H9 (cell line): ENCODE data around the gene STKLD1. TPM values are rescaled to one million over a fixed set of nuclear protein-coding genes. Genes with fewer than 3 reads are reported as not detected.
"Not testable (repeated sequence)": the region's sequence is repeated elsewhere in the genome, so short reads cannot be mapped to it uniquely, and the experiment has no call there.

Experiments
- DNase-seq: peaks from one replicate; pipeline ENCODE4 v3.0.0-alpha.2; 2017
- H2AFZ ChIP-seq: one replicate; pipeline ENCODE4 v1.6.1; 2013; ENCODE audit warnings: mild to moderate bottlenecking, low read length, control low read depth, moderate library complexity
- H2AK5ac ChIP-seq: 2 replicates; pipeline ENCODE4 v1.6.1; 2013; ENCODE audit warnings: low read length, control low read depth, mixed read lengths; ENCODE audit not compliant: insufficient read length
- H2BK120ac ChIP-seq: one replicate; pipeline ENCODE4 v1.6.1; 2013; ENCODE audit warnings: low read depth, mild to moderate bottlenecking, low read length, control low read depth, inconsistent platforms; ENCODE audit not compliant: poor library complexity, severe bottlenecking
- H2BK12ac ChIP-seq: 2 replicates; pipeline ENCODE4 v1.6.1; 2013; ENCODE audit warnings: low read length, control low read depth, mixed read lengths, low read depth; ENCODE audit not compliant: insufficient read length
- H2BK15ac ChIP-seq: 2 replicates; pipeline ENCODE4 v1.6.1; 2013; ENCODE audit warnings: low read depth, low read length, control low read depth
- H2BK20ac ChIP-seq: one replicate; pipeline ENCODE4 v1.6.1; 2013; ENCODE audit warnings: low read depth, mild to moderate bottlenecking, low read length, control low read depth, inconsistent platforms; ENCODE audit not compliant: poor library complexity, severe bottlenecking
- H2BK5ac ChIP-seq: 2 replicates; pipeline ENCODE4 v1.6.1; 2013; ENCODE audit warnings: low read length, control low read depth, mixed read lengths; ENCODE audit not compliant: insufficient read length
- H3K14ac ChIP-seq: 2 replicates; pipeline ENCODE4 v1.6.1; 2013; ENCODE audit warnings: low read length, control low read depth; ENCODE audit not compliant: insufficient read depth
- H3K18ac ChIP-seq: 2 replicates; pipeline ENCODE4 v1.6.1; 2013; ENCODE audit warnings: low read depth, mild to moderate bottlenecking, mixed read lengths, low read length, control low read depth; ENCODE audit not compliant: insufficient read length
- H3K23ac ChIP-seq: 2 replicates; pipeline ENCODE4 v1.6.1; 2013; ENCODE audit warnings: low read length, control low read depth, mixed read lengths, low read depth; ENCODE audit not compliant: insufficient read length
- H3K23me2 ChIP-seq: 2 replicates; pipeline ENCODE4 v1.6.1; 2013; ENCODE audit warnings: low read depth, mild to moderate bottlenecking, mixed read lengths, low read length, control low read depth; ENCODE audit not compliant: insufficient read length, poor library complexity, severe bottlenecking
- H3K27ac ChIP-seq: 2 replicates; pipeline ENCODE4 v1.5.1; 2013; ENCODE audit warnings: low read length, control low read depth, mixed read lengths, low read depth; ENCODE audit not compliant: insufficient read length
- H3K27me3 ChIP-seq: 2 replicates; pipeline ENCODE4 v1.6.1; 2013; ENCODE audit warnings: low read length, control low read depth, inconsistent platforms; ENCODE audit not compliant: insufficient read depth
- H3K4ac ChIP-seq: 2 replicates; pipeline ENCODE4 v1.6.1; 2013; ENCODE audit warnings: low read depth, mild to moderate bottlenecking, control low read depth, inconsistent platforms, low read length, moderate library complexity
- H3K4me1 ChIP-seq: 2 replicates; pipeline ENCODE4 v1.6.1; 2013; ENCODE audit warnings: low read length, control low read depth, inconsistent platforms; ENCODE audit not compliant: insufficient read depth
- H3K4me2 ChIP-seq: 2 replicates; pipeline ENCODE4 v1.6.1; 2013; ENCODE audit warnings: low read length, control low read depth, mixed read lengths; ENCODE audit not compliant: insufficient read length, insufficient read depth
- H3K56ac ChIP-seq: 2 replicates; pipeline ENCODE4 v1.6.1; 2013; ENCODE audit warnings: low read depth, mild to moderate bottlenecking, mixed read lengths, low read length, control low read depth; ENCODE audit not compliant: insufficient read length
- H3K79me1 ChIP-seq: 2 replicates; pipeline ENCODE4 v1.6.1; 2013; ENCODE audit warnings: low read depth, mild to moderate bottlenecking, moderate library complexity, low read length, control low read depth, inconsistent platforms; ENCODE audit not compliant: insufficient read depth, poor library complexity, severe bottlenecking
- H3K79me2 ChIP-seq: 2 replicates; pipeline ENCODE4 v1.6.1; 2013; ENCODE audit warnings: low read length, control low read depth, inconsistent platforms; ENCODE audit not compliant: insufficient read depth
- H3K9ac ChIP-seq: 2 replicates; pipeline ENCODE4 v1.6.1; 2013; ENCODE audit warnings: low read length, control low read depth, mixed read lengths; ENCODE audit not compliant: insufficient read length; ENCODE audit errors: extremely low read depth
- H3K9me3 ChIP-seq: one replicate; pipeline ENCODE4 v1.6.1; 2013; ENCODE audit warnings: low read depth, low read length, inconsistent platforms; ENCODE audit not compliant: control insufficient read depth
- H3T11ph ChIP-seq: one replicate; pipeline ENCODE4 v1.6.1; 2013; ENCODE audit warnings: mild to moderate bottlenecking, low read length, control low read depth, inconsistent platforms
- H4K20me1 ChIP-seq: one replicate; pipeline ENCODE4 v1.6.1; 2013; ENCODE audit not compliant: control insufficient read depth, insufficient read length, insufficient read depth
- H4K5ac ChIP-seq: 2 replicates; pipeline ENCODE4 v1.6.1; 2013; ENCODE audit warnings: low read depth, mild to moderate bottlenecking, mixed read lengths, low read length, control low read depth; ENCODE audit not compliant: insufficient read length
- H4K8ac ChIP-seq: replicated peaks from 2 replicates; pipeline ENCODE4 v1.6.1; 2013; ENCODE audit warnings: low read length, control low read depth, mixed read lengths, low read depth; ENCODE audit not compliant: insufficient read length
- H4K91ac ChIP-seq: 2 replicates; pipeline ENCODE4 v1.6.1; 2013; ENCODE audit warnings: low read depth, mild to moderate bottlenecking, moderate library complexity, mixed read lengths, low read length, control low read depth; ENCODE audit not compliant: insufficient read length
- H3K27ac Mint-ChIP-seq, 3 experiments: 2 replicates in 2 of 3; 3 replicates in 1 of 3; pipeline ENCODE4 v1.8.0; 2020 to 2021; ENCODE audit warnings: mixed read lengths in 3 of 3, mild to moderate bottlenecking in 1 of 3, moderate library complexity in 1 of 3
- H3K27me3 Mint-ChIP-seq: 2 replicates; pipeline ENCODE4 v1.8.0; 2021; ENCODE audit warnings: low read depth, mild to moderate bottlenecking, moderate library complexity, mixed read lengths
- H3K36me3 Mint-ChIP-seq, 3 experiments: 2 replicates in 2 of 3; 3 replicates in 1 of 3; pipeline ENCODE4 v1.8.0; 2020 to 2021; ENCODE audit warnings: low read depth in 3 of 3, mixed read lengths in 3 of 3; ENCODE audit not compliant: insufficient read depth in 1 of 3
- H3K4me1 Mint-ChIP-seq, 2 experiments: 2 replicates each; pipeline ENCODE4 v1.8.0; 2020; ENCODE audit warnings: mixed read lengths in 2 of 2
- H3K4me3 Mint-ChIP-seq, 2 experiments: 2 replicates in 1 of 2; 3 replicates in 1 of 2; pipeline ENCODE4 v1.8.0; 2020 to 2021; ENCODE audit warnings: mild to moderate bottlenecking in 2 of 2, mixed read lengths in 2 of 2, moderate library complexity in 1 of 2
- H3K9me3 Mint-ChIP-seq, 2 experiments: 2 replicates in 1 of 2; 3 replicates in 1 of 2; pipeline ENCODE4 v1.8.0; 2020; ENCODE audit warnings: mild to moderate bottlenecking in 2 of 2, mixed read lengths in 2 of 2, moderate library complexity in 1 of 2
- WGBS: extraction: QIAGEN DNeasy Blood & Tissue Kit; methylation state at CpG from one replicate; pipeline ENCODE4 v1.1.7; 2013; ENCODE audit warnings: missing lambda C conversion rate, low lambda C conversion rate, mixed read lengths; ENCODE audit not compliant: insufficient read length; ENCODE audit errors: extremely low coverage; 5-methylcytosine and 5-hydroxymethylcytosine counted together
- long read RNA-seq: library from polyadenylated mRNA; unstranded; transcript quantifications from one replicate; pipeline ENCODE4 v2.0.0, GENCODE V29; 2020
- total RNA-seq: library from RNA; stranded (reverse); gene quantifications from 2 replicates; pipeline ENCODE4 v1.2.1, GENCODE V29; 2021
- TF ChIP-seq, protein P1 (sequence below): fragments of 200-600 bp; sonication (generic); conservative IDR thresholded peaks from 3 replicates; pipeline ENCODE4 v1.8.0; 2021; ENCODE audit warnings: antibody characterized with exemption, mild to moderate bottlenecking

STKLD1 gene
- total RNA-seq: 0.57 TPM in 1 of 2 replicates, not detected in the other
- long read RNA-seq, partial matches to known transcripts: 0 of 1 reads
- long read RNA-seq, other reads (novel, unspliced or antisense): 1 of 1 reads

DNA sequence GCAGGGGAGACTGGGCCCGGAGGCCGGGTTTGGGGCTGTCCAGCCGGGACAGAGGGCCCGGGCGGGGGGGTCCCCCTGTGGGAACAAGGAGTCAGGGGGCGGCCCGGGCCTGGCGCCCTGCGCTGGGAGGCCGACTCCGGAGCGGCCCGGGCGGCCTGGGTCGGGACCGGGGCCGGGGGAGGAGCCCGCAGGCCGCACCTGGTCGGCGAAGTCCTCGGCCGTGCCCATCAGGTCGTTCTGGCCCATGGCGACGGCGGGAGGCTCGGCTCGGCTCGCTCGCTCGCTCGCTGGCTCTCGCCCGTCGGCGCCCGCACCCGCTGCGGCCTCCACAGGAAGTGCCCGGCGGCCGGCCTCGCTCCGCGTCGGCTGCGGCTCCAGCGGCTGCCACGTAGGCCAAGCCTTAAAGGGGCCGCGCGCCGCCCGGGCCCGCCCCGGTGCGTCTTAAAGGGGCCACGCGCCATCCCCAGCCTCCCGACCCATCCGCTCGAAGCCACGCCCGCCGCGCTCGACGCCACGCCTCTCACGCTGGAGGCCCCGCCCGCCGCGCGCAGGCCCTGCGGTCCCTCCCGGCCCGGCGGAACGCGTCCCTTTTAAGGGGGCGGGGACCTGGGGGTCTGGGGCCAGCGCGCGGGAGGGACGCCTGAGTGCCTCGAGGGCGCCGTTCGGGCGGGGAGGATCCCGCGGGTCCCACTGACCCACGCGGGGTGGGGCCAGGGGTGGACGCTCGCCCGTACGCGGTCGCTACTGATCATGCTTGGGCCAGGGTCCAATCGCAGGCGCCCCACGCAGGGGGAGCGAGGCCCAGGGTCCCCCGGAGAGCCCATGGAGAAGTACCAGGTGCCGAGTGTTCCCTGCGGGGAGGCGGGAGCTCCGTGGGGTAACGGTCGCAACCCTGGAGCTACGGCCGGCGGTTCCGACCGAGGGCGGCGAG is at the start of gene STKLD1, which contains the start of gene SURF4:
Gene STKLD1, plus strand, starts transcription at position 643 of the 931 bp plus-strand sequence. Its CDS starts 108 bp downstream, at position 751.
Gene SURF4, minus strand, starts transcription at position 337 of the 931 bp plus-strand sequence. Its CDS starts 91 bp downstream, at position 246.
- Histone ChIP-seq H3K18ac (peak within 1 kb of the TSS; percentile 82), H3K23ac (no peak within 1 kb of the TSS), H4K91ac (no peak within 1 kb of the TSS), H2BK12ac (no peak within 1 kb of the TSS), H3K4me2 (peak within 1 kb of the TSS; percentile 98), H3K9ac (peak within 1 kb of the TSS; percentile 75), H2BK20ac (no peak within 1 kb of the TSS), H4K5ac (no peak within 1 kb of the TSS), H3T11ph (no peak within 1 kb of the TSS), H3K23me2 (peaks cover 6% of the 10 kb centered on the region), H2AFZ (no peak within 1 kb of the TSS), H2BK5ac (no peak within 1 kb of the TSS), H3K14ac (peak within 1 kb of the TSS; percentile 90; the same call in 1 of the 2 replicates), H3K4ac (no peak within 1 kb of the TSS), H3K4me1 (no peaks in the 10 kb centered on the region), H3K56ac (no peak within 1 kb of the TSS), H3K9me3 (no peaks in the 10 kb centered on the region), H2BK15ac (no peak within 1 kb of the TSS), H3K27me3 (no peaks in the 10 kb centered on the region), H3K79me2 (peaks cover 33% of the 10 kb centered on the region; the same call in 1 of the 2 replicates), H3K27ac (no peak within 1 kb of the TSS), H4K8ac (no peak within 1 kb of the TSS), H2AK5ac (no peak within 1 kb of the TSS), H2BK120ac (no peak within 1 kb of the TSS), H3K79me1 (peaks cover 16% of the 10 kb centered on the region), H4K20me1 (no peaks in the 10 kb centered on the region)
- H3K9me3 Mint-ChIP-seq: peaks cover 3 to 4% of the 10 kb centered on the region in 2 experiments; a peak in 3 of 5 replicates
- peak within 1 kb of the TSS; percentile 95 to 98 for H3K4me3 Mint-ChIP-seq
- TF ChIP-seq, protein P1, sequence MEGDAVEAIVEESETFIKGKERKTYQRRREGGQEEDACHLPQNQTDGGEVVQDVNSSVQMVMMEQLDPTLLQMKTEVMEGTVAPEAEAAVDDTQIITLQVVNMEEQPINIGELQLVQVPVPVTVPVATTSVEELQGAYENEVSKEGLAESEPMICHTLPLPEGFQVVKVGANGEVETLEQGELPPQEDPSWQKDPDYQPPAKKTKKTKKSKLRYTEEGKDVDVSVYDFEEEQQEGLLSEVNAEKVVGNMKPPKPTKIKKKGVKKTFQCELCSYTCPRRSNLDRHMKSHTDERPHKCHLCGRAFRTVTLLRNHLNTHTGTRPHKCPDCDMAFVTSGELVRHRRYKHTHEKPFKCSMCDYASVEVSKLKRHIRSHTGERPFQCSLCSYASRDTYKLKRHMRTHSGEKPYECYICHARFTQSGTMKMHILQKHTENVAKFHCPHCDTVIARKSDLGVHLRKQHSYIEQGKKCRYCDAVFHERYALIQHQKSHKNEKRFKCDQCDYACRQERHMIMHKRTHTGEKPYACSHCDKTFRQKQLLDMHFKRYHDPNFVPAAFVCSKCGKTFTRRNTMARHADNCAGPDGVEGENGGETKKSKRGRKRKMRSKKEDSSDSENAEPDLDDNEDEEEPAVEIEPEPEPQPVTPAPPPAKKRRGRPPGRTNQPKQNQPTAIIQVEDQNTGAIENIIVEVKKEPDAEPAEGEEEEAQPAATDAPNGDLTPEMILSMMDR: no peak
- H3K4me1 Mint-ChIP-seq: peaks cover 11 to 13% of the 10 kb centered on the region in 2 experiments
- no CpG with 5 or more reads among the region's 120 CpGs for WGBS
- H3K36me3 Mint-ChIP-seq: peaks cover 10 to 28% (median 19%) of the 10 kb centered on the region in 3 experiments; a peak in 6 of 7 replicates
- H3K27me3 Mint-ChIP-seq: peaks cover 30% of the 10 kb centered on the region
- H3K27ac Mint-ChIP-seq: peak within 1 kb of the TSS; percentile 82 to 97 (median 95); a peak in 6 of 7 replicates
- DNase-seq: peak; percentile 95

DNA sequence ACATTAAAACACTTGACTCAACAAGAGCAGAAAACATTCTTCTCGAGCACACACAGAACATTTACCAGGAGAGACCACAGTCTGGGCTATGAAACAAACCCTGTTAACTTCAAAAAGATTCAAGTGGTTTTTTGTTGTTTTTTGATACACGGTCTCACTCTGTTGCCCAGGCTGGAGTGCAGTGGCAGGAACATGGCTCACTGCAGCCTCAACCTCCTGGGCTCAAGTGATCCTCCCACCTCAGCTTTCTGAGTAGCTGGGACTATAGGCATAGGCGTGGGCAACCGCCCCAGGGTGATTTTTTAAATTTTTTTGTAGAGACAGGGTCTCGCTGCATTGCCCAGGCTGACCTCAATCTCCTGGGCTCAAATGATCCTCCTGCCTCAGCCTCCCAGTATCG is 49.1 kb upstream of the STKLD1 start:
- H3K18ac ChIP-seq, H3K4me1 ChIP-seq, H2BK120ac ChIP-seq, H2BK20ac ChIP-seq, H2AK5ac ChIP-seq, H2BK5ac ChIP-seq, DNase-seq, H3K4me2 ChIP-seq, H3K79me2 ChIP-seq, H3K23me2 ChIP-seq, H3K14ac ChIP-seq, H3K27ac ChIP-seq, H4K91ac ChIP-seq, H3K4me3 Mint-ChIP-seq, H3K27ac Mint-ChIP-seq, H3K4me1 Mint-ChIP-seq, H3K23ac ChIP-seq, H3K4ac ChIP-seq, H4K8ac ChIP-seq, H4K20me1 ChIP-seq, H2BK12ac ChIP-seq, H3T11ph ChIP-seq, H3K27me3 ChIP-seq, H2BK15ac ChIP-seq, H2AFZ ChIP-seq, H4K5ac ChIP-seq, H3K9ac ChIP-seq, H3K79me1 ChIP-seq, H3K56ac ChIP-seq: not testable (repeated sequence)
- peaks cover 18 to 26% (median 21%) of the 10 kb centered on the region in 3 experiments for H3K36me3 Mint-ChIP-seq
- peaks cover 11% of the 10 kb centered on the region for H3K9me3 ChIP-seq
- peaks cover 26% of the 10 kb centered on the region for H3K27me3 Mint-ChIP-seq
- H3K9me3 Mint-ChIP-seq: peaks cover 35 to 41% of the 10 kb centered on the region in 2 experiments
- no CpG with 5 or more reads among the region's 6 CpGs for WGBS
